Neural cell (in vitro differentiated cells): ENCODE data around the gene CCND1.

Source experiments
- CTCF ChIP-seq: fragments of 450-650 bp; IDR thresholded peaks from 2 replicates; pipeline ENCODE4 v1.5.1; 2014; ENCODE audit warnings: antibody characterized with exemption, mild to moderate bottlenecking, moderate library complexity; ENCODE audit not compliant: poor library complexity, severe bottlenecking
- EP300 ChIP-seq: fragments of 450-650 bp; conservative IDR thresholded peaks from 2 replicates; pipeline ENCODE4 v1.6.1; 2014; ENCODE audit warnings: antibody characterized with exemption, mild to moderate bottlenecking, moderate library complexity; ENCODE audit not compliant: poor library complexity, severe bottlenecking
- POLR2AphosphoS5 ChIP-seq: IDR thresholded peaks from 2 replicates; pipeline ENCODE4 v1.6.1; 2012

- no peak for TF ChIP-seq CTCF
- TF ChIP-seq POLR2AphosphoS5: no peak
- TF ChIP-seq EP300: no peak
Measured at GRCh38 chr11:69662806-69663205, 21.9 kb downstream of the CCND1 start.
